BLaER1 treated with 17β-estradiol and CSF1 and Interleukin-3, amounts not matched to agents 10 nM and 100 nM (cell line): ENCODE data around the gene NFAM1.

ENCODE experiments used
- H3K27ac ChIP-seq, 11 experiments: shearing (Covaris generic); formaldehyde crosslinking; 2 replicates each; pipeline ENCODE4 v1.8.1; 2022
- H3K27me3 ChIP-seq, 11 experiments: shearing (Covaris generic); formaldehyde crosslinking; 2 replicates each; pipeline ENCODE4 v1.8.1; 2022
- H3K36me3 ChIP-seq, 11 experiments: shearing (Covaris generic); formaldehyde crosslinking; 2 replicates each; pipeline ENCODE4 v1.8.1; 2022
- H3K4me1 ChIP-seq, 10 experiments: shearing (Covaris generic); formaldehyde crosslinking; 2 replicates each; pipeline ENCODE4 v1.8.1; 2022
- H3K4me2 ChIP-seq, 11 experiments: shearing (Covaris generic); formaldehyde crosslinking; 2 replicates each; pipeline ENCODE4 v1.8.1; 2022
- H3K4me3 ChIP-seq, 10 experiments: shearing (Covaris generic); formaldehyde crosslinking; 2 replicates each; pipeline ENCODE4 v1.8.1; 2022
- H3K9ac ChIP-seq, 11 experiments: shearing (Covaris generic); formaldehyde crosslinking; 2 replicates each; pipeline ENCODE4 v1.8.1; 2022
- H3K9me3 ChIP-seq, 11 experiments: shearing (Covaris generic); formaldehyde crosslinking; replicated peaks in 1 of 11; 2 replicates each; pipeline ENCODE4 v1.8.1; 2022
- H4K20me1 ChIP-seq, 11 experiments: shearing (Covaris generic); formaldehyde crosslinking; 2 replicates each; pipeline ENCODE4 v1.8.1; 2022
- Cebpa-rat ChIP-seq, 11 experiments: shearing (Covaris generic); IDR thresholded peaks; 2 replicates each; pipeline ENCODE4 v1.8.1; 2022

Gene NFAM1

DNA sequence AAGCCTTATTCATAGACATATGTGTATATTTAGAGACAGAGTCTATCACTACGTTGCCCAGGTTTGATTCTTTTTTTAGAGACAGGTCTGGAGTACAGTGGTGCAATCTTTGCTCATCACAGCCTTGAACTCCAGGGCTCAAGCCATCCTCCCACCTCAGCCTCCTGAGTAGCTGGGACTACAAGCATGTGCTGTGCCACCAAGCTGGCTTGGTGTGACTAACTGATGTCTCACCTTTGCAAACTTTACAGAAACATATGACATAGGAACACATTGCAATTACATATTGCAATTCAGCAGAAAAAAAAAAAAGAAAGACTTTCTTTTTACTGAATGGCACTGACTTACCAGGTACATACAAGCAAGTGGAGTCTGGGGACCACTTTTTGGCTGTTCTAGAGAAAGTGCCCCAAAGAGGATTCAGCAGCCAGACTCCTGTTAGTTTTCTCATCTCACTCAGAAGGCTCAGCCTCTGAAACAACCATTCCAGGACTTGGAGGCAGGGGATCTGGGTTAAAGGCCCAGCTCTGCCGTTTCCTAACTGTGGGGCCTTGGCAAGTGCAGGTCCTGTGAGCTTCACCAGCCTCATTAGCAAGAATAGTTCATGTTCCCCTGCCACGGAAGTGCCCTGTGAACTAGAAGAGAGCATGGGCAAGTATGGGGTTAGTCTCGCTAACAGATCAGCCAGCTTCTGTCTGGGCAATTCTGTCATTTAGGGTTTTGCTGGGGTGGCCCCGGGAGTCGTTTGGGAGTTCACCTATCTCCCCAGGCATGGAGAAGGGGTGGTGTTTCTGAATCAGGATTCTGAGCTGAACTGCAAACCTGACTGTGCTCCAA lies 11.3 kb upstream of the NFAM1 start:
- peaks cover 55 to 88% (median 81%) of the 10 kb centered on the region in 10 experiments for H3K4me1 ChIP-seq
- H3K9me3 ChIP-seq: 0 out of 22 replicates have a peak, but pooled peaks cover 0 to 5% (median 0%) of the 10 kb centered on the region in 11 experiments
- peak overlapping the region; percentile 37 to 64 (median 52); a peak in 18 of 20 replicates for H3K4me3 ChIP-seq
- peak overlapping the region; percentile 24 to 99 (median 93); a peak in 21 of 22 replicates for H3K27ac ChIP-seq
- H3K27me3 ChIP-seq: no peaks in the 10 kb centered on the region
- H3K9ac ChIP-seq: peak overlapping the region; percentile 43 to 93 (median 82); a peak in 21 of 22 replicates
- TF ChIP-seq Cebpa-rat (IDR thresholded peaks at IDR 0.05): no peak
- peak overlapping the region; percentile 85 to 99 (median 96) for H3K4me2 ChIP-seq
- H4K20me1 ChIP-seq: no peaks in the 10 kb centered on the region
- H3K36me3 ChIP-seq: no peaks in the 10 kb centered on the region

DNA sequence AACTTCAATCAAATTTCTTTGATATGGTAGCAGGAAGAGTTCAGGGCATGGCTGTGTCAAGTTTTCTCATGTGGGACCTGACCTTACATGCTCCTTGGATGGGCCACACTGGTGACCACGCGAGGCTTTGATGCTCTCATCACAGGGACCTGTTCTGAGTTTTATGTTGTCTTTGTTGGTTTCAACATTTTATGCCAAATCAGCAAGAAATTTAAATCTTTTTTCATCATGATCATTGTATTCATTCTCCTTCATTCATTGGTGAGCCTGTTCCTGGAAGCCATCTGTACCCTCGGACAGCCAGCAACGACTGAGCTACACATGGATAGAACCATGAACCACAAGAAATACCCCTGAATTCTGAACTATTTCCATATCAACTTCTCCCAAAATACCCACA lies 10.5 kb upstream of the NFAM1 start:
- peak overlapping the region in 8 of 11 experiments; percentile 88 to 99 (median 96); a peak in 13 of 22 replicates for H3K27ac ChIP-seq
- H3K9ac ChIP-seq: peak overlapping the region in 4 of 11 experiments; percentile 88 to 93 (median 90); a peak in 6 of 22 replicates
- peaks cover 61 to 94% (median 88%) of the 10 kb centered on the region in 10 experiments for H3K4me1 ChIP-seq
- H3K4me2 ChIP-seq: peak overlapping the region in 9 of 11 experiments; percentile 85 to 99 (median 97); a peak in 16 of 22 replicates
- H3K27me3 ChIP-seq: no peaks in the 10 kb centered on the region
- 0 out of 22 replicates have a peak, but pooled peaks cover 0 to 5% (median 0%) of the 10 kb centered on the region in 11 experiments for H3K9me3 ChIP-seq
- TF ChIP-seq Cebpa-rat (IDR thresholded peaks at IDR 0.05): no peak
- H3K4me3 ChIP-seq: no peak overlapping the region
- no peaks in the 10 kb centered on the region for H4K20me1 ChIP-seq
- H3K36me3 ChIP-seq: no peaks in the 10 kb centered on the region

DNA sequence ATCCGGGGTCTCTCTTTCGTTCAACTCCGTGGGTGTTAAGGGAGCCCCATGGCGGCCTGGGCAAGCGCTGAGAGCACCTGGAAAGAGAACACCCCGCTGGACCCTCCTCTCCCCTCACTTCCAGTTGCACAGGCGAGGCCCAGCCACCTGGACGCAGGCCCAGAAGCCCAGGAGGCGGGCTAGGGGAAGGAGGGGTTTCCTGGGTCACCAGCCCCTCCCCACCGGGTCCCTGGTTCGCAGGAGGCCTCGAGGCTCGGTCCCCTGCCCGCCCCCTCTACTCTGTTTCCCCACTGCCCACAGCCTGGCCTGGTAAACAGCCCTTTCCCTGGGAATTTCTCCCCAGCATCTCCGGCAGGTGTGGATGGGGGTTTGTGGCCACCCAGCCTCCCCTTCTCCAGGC lies 8.5 kb upstream of the NFAM1 start:
- no peaks in the 10 kb centered on the region for H3K9me3 ChIP-seq
- peak overlapping the region in 8 of 10 experiments; percentile 22 to 62 (median 39); a peak in 12 of 20 replicates for H3K4me3 ChIP-seq
- no peak for TF ChIP-seq Cebpa-rat (IDR thresholded peaks at IDR 0.05)
- H3K27me3 ChIP-seq: no peaks in the 10 kb centered on the region
- H3K27ac ChIP-seq: peak overlapping the region in 10 of 11 experiments; percentile 13 to 99 (median 80); a peak in 18 of 22 replicates
- peak overlapping the region; percentile 91 to 99 (median 97) for H3K4me2 ChIP-seq
- no peaks in the 10 kb centered on the region for H3K36me3 ChIP-seq
- peaks cover 81 to 100% (median 99%) of the 10 kb centered on the region in 10 experiments for H3K4me1 ChIP-seq
- H4K20me1 ChIP-seq: no peaks in the 10 kb centered on the region
- H3K9ac ChIP-seq: peak overlapping the region in 9 of 11 experiments; percentile 56 to 78 (median 71); a peak in 17 of 22 replicates

- peaks cover 84 to 100% (median 99%) of the 10 kb centered on the region in 10 experiments for H3K4me1 ChIP-seq
- peak overlapping the region; percentile 91 to 99 (median 97) for H3K4me2 ChIP-seq
Measured at GRCh38 chr22:42439821-42440674, 7.8 kb upstream of the NFAM1 start.

DNA sequence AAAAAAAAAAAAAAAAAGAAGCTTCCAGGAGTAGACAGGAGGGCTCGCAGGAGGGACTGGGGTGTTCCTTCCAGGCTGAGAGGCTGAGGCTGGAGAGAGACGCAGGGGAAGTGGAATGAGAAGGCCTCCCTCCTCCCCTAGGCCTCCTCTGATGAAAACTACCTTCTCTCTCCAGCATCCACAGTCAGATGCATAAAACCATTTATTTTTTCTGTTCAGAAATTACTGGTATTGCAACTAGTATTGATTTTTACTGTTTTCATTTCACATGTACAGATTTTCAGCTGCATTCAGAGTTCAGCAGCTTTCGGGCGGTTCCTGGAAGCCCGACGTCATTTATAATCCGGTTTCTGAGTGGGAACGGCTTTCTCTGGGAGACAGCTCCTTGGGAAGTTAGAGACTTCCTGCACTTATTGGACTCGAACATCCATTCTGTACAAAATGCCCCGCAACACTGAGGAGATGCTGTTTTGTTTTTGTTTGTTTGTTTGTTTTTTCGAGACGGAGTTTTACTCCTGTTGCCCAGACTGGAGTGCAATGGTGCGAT lies 6.9 kb upstream of the NFAM1 start:
- peaks cover 0 to 6% (median 0%) of the 10 kb centered on the region in 11 experiments; a peak in 4 of 22 replicates for H4K20me1 ChIP-seq
- H3K9me3 ChIP-seq: no peaks in the 10 kb centered on the region
- no peak for TF ChIP-seq Cebpa-rat (IDR thresholded peaks at IDR 0.05)
- H3K4me2 ChIP-seq: peak overlapping the region; percentile 91 to 99 (median 97)
- peak overlapping the region in 7 of 10 experiments; percentile 33 to 62 (median 38); a peak in 12 of 20 replicates for H3K4me3 ChIP-seq
- H3K27ac ChIP-seq: peak overlapping the region in 9 of 11 experiments; percentile 63 to 99 (median 82); a peak in 18 of 22 replicates
- peak overlapping the region; percentile 5 to 78 (median 69); a peak in 19 of 22 replicates for H3K9ac ChIP-seq
- H3K4me1 ChIP-seq: peaks cover 84 to 100% (median 99%) of the 10 kb centered on the region in 10 experiments
- peaks cover 0 to 6% (median 0%) of the 10 kb centered on the region in 11 experiments; a peak in 2 of 22 replicates for H3K27me3 ChIP-seq
- H3K36me3 ChIP-seq: no peaks in the 10 kb centered on the region

More at GRCh38 chr22:42439821-42440674, 7.8 kb upstream of the NFAM1 start:
- Histone ChIP-seq H3K9me3 (no peaks in the 10 kb centered on the region), H4K20me1 (no peaks in the 10 kb centered on the region), H3K36me3 (no peaks in the 10 kb centered on the region), H3K9ac (peak overlapping the region; percentile 5 to 78 (median 69); a peak in 21 of 22 replicates), H3K27me3 (no peaks in the 10 kb centered on the region), H3K4me3 (peak overlapping the region; percentile 22 to 62 (median 38); a peak in 17 of 20 replicates), H3K27ac (peak overlapping the region; percentile 13 to 99 (median 79); a peak in 21 of 22 replicates)
- TF ChIP-seq Cebpa-rat (IDR thresholded peaks at IDR 0.05): no peak

DNA sequence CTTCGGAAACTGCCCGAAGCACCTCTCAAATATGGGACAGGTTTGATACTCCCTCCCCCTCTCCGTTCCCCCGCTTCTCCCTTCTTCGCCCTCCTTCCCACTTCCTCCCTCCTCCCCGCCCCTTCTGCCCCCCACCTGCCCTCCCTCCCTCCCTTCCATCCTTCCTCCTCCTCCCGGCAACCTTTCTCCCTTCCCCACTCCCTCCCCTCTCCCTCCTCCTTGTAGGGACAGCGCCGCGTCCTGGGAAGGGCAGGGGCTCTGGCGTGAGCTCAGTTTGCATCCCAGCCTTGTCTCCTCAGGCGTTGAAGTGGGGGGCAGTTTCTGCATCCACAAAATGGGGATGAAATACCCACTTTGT lies 6.1 kb upstream of the NFAM1 start:
- H3K4me2 ChIP-seq: peak overlapping the region; percentile 91 to 100 (median 97)
- peaks cover 0 to 13% (median 0%) of the 10 kb centered on the region in 11 experiments; a peak in 3 of 22 replicates for H3K27me3 ChIP-seq
- H3K9ac ChIP-seq: peak overlapping the region in 8 of 11 experiments; percentile 59 to 78 (median 70); a peak in 12 of 22 replicates
- no peaks in the 10 kb centered on the region for H3K36me3 ChIP-seq
- no peaks in the 10 kb centered on the region for H3K9me3 ChIP-seq
- peaks cover 84 to 100% (median 99%) of the 10 kb centered on the region in 10 experiments for H3K4me1 ChIP-seq
- peak overlapping the region in 6 of 11 experiments; percentile 1 to 95 (median 69); a peak in 10 of 22 replicates for H3K27ac ChIP-seq
- peaks cover 0 to 14% (median 0%) of the 10 kb centered on the region in 11 experiments; a peak in 4 of 22 replicates for H4K20me1 ChIP-seq
- H3K4me3 ChIP-seq: peak overlapping the region in 9 of 10 experiments; percentile 53 to 68 (median 60); a peak in 14 of 20 replicates
- TF ChIP-seq Cebpa-rat (IDR thresholded peaks at IDR 0.05): no peak

DNA sequence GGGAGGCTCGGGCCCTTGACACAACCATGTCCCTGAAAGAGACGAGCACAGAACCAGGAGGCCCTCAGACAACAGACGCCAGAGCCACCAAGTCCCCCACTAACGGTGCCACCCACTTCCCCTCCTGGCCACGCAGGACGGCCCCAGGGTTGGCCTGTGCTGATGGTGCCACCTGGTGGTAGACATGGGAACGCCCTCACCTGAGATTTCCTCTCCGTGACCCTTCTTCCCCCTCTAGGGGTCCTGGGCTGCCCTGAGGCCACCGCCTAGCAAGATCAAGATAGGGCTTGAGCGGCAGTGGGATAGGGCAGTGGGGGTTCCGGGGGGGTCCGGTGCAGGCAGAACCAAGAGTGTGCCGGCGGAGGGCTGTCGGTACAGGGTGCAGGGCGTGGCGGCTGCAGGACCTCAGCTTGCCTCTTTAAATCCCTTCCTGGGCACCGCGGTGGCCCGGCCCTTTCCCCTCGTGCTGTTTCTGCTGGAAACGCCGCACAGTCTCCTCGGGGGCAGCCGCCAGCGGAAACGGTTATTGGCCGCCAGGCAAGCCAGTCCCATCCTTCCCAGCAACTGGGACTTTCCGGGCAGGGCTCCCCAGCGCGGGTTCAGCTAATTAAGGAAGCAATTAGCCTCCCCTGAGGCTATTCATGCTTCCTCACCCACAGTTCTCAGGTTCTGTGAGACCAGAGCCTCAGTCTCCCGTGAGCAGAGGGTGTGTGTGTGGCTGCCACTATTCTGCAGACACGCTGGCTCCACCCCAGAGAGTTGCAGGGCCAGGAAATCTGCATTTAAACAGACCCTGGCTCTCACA lies 5.5 kb upstream of the NFAM1 start:
- Histone ChIP-seq H3K4me1 (peaks cover 90 to 100% (median 99%) of the 10 kb centered on the region in 10 experiments), H3K36me3 (no peaks in the 10 kb centered on the region), H3K9ac (peak overlapping the region; percentile 37 to 78 (median 67)), H4K20me1 (peaks cover 0 to 20% (median 0%) of the 10 kb centered on the region in 11 experiments; a peak in 4 of 22 replicates), H3K27me3 (peaks cover 0 to 13% (median 0%) of the 10 kb centered on the region in 11 experiments; a peak in 3 of 22 replicates), H3K4me2 (peak overlapping the region; percentile 79 to 100 (median 97)), H3K4me3 (peak overlapping the region; percentile 48 to 68 (median 60)), H3K9me3 (no peaks in the 10 kb centered on the region), H3K27ac (peak overlapping the region in 10 of 11 experiments; percentile 9 to 74 (median 61); a peak in 19 of 22 replicates)
- TF ChIP-seq Cebpa-rat (IDR thresholded peaks at IDR 0.05): no peak
